Ishikawa (cell line): ENCODE results near the gene CD2AP.

Experiments
- CREB1 ChIP-seq: IDR thresholded peaks from 2 replicates; pipeline ENCODE4 v1.6.1; 2012; ENCODE audit warnings: low read depth
- EGR1 ChIP-seq: IDR thresholded peaks from 2 replicates; pipeline ENCODE4 v1.6.1; 2012
- RAD21 ChIP-seq: IDR thresholded peaks from 2 replicates; pipeline ENCODE4 v1.6.1; 2012; ENCODE audit warnings: low read depth
- TEAD4 ChIP-seq: IDR thresholded peaks from 2 replicates; pipeline ENCODE4 v1.6.1; 2012
- ZBTB7A ChIP-seq: IDR thresholded peaks from 2 replicates; pipeline ENCODE4 v1.6.1; 2012; ENCODE audit warnings: low read depth

DNA sequence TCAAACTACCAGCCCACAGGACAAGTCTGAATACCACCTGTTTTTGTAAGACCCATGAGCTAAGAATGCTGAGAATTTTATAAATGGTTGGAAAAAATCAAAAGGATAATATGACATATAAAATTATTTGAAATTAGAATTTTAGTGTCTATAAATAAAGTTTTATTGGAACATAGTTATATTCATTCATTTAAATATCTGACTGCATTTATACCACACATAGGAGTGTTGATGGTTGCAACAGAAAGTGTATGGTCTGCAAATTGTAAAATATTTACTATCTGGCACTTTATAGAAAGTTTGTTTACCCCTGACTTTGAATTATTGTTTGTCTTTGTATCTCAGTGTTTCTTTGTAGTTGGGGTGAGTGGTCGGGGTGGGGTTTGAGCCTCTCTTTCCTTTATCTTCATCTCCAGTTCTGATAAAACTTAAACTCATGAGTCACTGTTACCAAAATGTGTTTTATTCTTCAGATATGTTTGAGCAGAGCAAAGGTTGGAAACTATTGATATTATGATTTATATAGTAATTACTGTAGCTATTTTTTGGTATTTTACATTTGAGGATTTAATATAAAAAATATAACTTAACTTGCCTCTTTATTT is 55.5 kb downstream of the CD2AP start:
- no peak for TF ChIP-seq ZBTB7A
- no peak for TF ChIP-seq CREB1
- TF ChIP-seq RAD21, result no peak
- no peak for TF ChIP-seq EGR1
- no peak for TF ChIP-seq TEAD4
